ENCODE measurements around the gene SRCAP. TPM values are rescaled to one million over a fixed set of nuclear protein-coding genes. Genes with fewer than 3 reads are reported as not detected.

The SRCAP gene
- polyA plus RNA-seq, 1 donor, result 36.8 TPM

- Histone ChIP-seq H3K4me3 (ENCODE audit: low read length) (no peak overlapping the region), H3K36me3 (ENCODE audit: control insufficient read depth, insufficient read depth, low read length) (peaks cover 61% of the 10 kb centered on the region)
Observed at GRCh38 chr16:30764086-30764485, 65.1 kb downstream of the SRCAP start.

GRCh38 chr16:30764816-30765465 is 66.0 kb downstream of the SRCAP start:
- Histone ChIP-seq H3K4me3 (ENCODE audit: low read length) (no peak overlapping the region), H3K36me3 (ENCODE audit: control insufficient read depth, insufficient read depth, low read length) (peaks cover 69% of the 10 kb centered on the region)
- WGBS (ENCODE audit: insufficient coverage, low lambda C conversion rate), result no CpG with 5 or more reads among the region's 12 CpGs

More at GRCh38 chr16:30764086-30764485, 65.1 kb downstream of the SRCAP start:
- WGBS (ENCODE audit: insufficient coverage, low lambda C conversion rate), result no CpG with 5 or more reads among the region's 11 CpGs
- Histone ChIP-seq H3K4me1 (ENCODE audit: control insufficient read depth, insufficient read depth, low read length) (peaks cover 13% of the 10 kb centered on the region), H3K27me3 (ENCODE audit: control insufficient read depth, insufficient read depth, low read length) (no peaks in the 10 kb centered on the region), H3K27ac (ENCODE audit: low read length) (no peak overlapping the region), H3K9me3 (ENCODE audit: control insufficient read depth, low read depth, low read length) (no peaks in the 10 kb centered on the region)
- no peak for DNase-seq

GRCh38 chr16:30766206-30766932 is 67.4 kb downstream of the SRCAP start:
- WGBS (ENCODE audit: insufficient coverage, low lambda C conversion rate), result no CpG with 5 or more reads among the region's 29 CpGs

More at GRCh38 chr16:30764816-30765465, 66.0 kb downstream of the SRCAP start:
- Histone ChIP-seq H3K9me3 (ENCODE audit: control insufficient read depth, low read depth, low read length) (no peaks in the 10 kb centered on the region), H3K4me1 (ENCODE audit: control insufficient read depth, insufficient read depth, low read length) (peaks cover 13% of the 10 kb centered on the region), H3K27ac (ENCODE audit: low read length) (no peak overlapping the region), H3K27me3 (ENCODE audit: control insufficient read depth, insufficient read depth, low read length) (no peaks in the 10 kb centered on the region)
- no peak for DNase-seq

GRCh38 chr16:30766933-30767284 is 67.9 kb downstream of the SRCAP start:
- H3K36me3 ChIP-seq (ENCODE audit: control insufficient read depth, insufficient read depth, low read length), result peaks cover 87% of the 10 kb centered on the region
- no peak overlapping the region for H3K27ac ChIP-seq (ENCODE audit: low read length)
- no peak for DNase-seq
- H3K4me1 ChIP-seq (ENCODE audit: control insufficient read depth, insufficient read depth, low read length), result peaks cover 9% of the 10 kb centered on the region
- no peak overlapping the region for H3K4me3 ChIP-seq (ENCODE audit: low read length)
- H3K9me3 ChIP-seq (ENCODE audit: control insufficient read depth, low read depth, low read length), result no peaks in the 10 kb centered on the region
- no peaks in the 10 kb centered on the region for H3K27me3 ChIP-seq (ENCODE audit: control insufficient read depth, insufficient read depth, low read length)
- 100% methylated on average over 1 of the region's 4 CpGs for WGBS (ENCODE audit: insufficient coverage, low lambda C conversion rate)

More at GRCh38 chr16:30766206-30766932, 67.4 kb downstream of the SRCAP start:
- Histone ChIP-seq H3K27ac (ENCODE audit: low read length) (no peak overlapping the region), H3K9me3 (ENCODE audit: control insufficient read depth, low read depth, low read length) (no peaks in the 10 kb centered on the region), H3K4me1 (ENCODE audit: control insufficient read depth, insufficient read depth, low read length) (peaks cover 9% of the 10 kb centered on the region), H3K27me3 (ENCODE audit: control insufficient read depth, insufficient read depth, low read length) (no peaks in the 10 kb centered on the region), H3K36me3 (ENCODE audit: control insufficient read depth, insufficient read depth, low read length) (peaks cover 81% of the 10 kb centered on the region), H3K4me3 (ENCODE audit: low read length) (no peak overlapping the region)
- no peak for DNase-seq

- Histone ChIP-seq H3K4me3 (ENCODE audit: low read length) (no peak overlapping the region), H3K9me3 (ENCODE audit: control insufficient read depth, low read depth, low read length) (no peaks in the 10 kb centered on the region), H3K27ac (ENCODE audit: low read length) (no peak overlapping the region), H3K36me3 (ENCODE audit: control insufficient read depth, insufficient read depth, low read length) (peaks cover 94% of the 10 kb centered on the region), H3K27me3 (ENCODE audit: control insufficient read depth, insufficient read depth, low read length) (no peaks in the 10 kb centered on the region), H3K4me1 (ENCODE audit: control insufficient read depth, insufficient read depth, low read length) (peaks cover 6% of the 10 kb centered on the region)
- DNase-seq, result no peak
- WGBS (ENCODE audit: insufficient coverage, low lambda C conversion rate), result no CpG with 5 or more reads among the region's 18 CpGs
Observed at GRCh38 chr16:30767767-30768465, 68.9 kb downstream of the SRCAP start.

GRCh38 chr16:30768583-30769181 is 69.7 kb downstream of the SRCAP start:
- no peak overlapping the region for H3K4me3 ChIP-seq (ENCODE audit: low read length)
- WGBS (ENCODE audit: insufficient coverage, low lambda C conversion rate), result no CpG with 5 or more reads among the region's 23 CpGs
- no peaks in the 10 kb centered on the region for H3K9me3 ChIP-seq (ENCODE audit: control insufficient read depth, low read depth, low read length)
- peaks cover 94% of the 10 kb centered on the region for H3K36me3 ChIP-seq (ENCODE audit: control insufficient read depth, insufficient read depth, low read length)
- H3K27me3 ChIP-seq (ENCODE audit: control insufficient read depth, insufficient read depth, low read length), result no peaks in the 10 kb centered on the region
- no peaks in the 10 kb centered on the region for H3K4me1 ChIP-seq (ENCODE audit: control insufficient read depth, insufficient read depth, low read length)
- H3K27ac ChIP-seq (ENCODE audit: low read length), result no peak overlapping the region
- DNase-seq, result no peak

GRCh38 chr16:30769379-30770089 is 70.6 kb downstream of the SRCAP start:
- Histone ChIP-seq H3K27me3 (ENCODE audit: control insufficient read depth, insufficient read depth, low read length) (no peaks in the 10 kb centered on the region), H3K9me3 (ENCODE audit: control insufficient read depth, low read depth, low read length) (no peaks in the 10 kb centered on the region), H3K36me3 (ENCODE audit: control insufficient read depth, insufficient read depth, low read length) (peaks cover 89% of the 10 kb centered on the region), H3K4me1 (ENCODE audit: control insufficient read depth, insufficient read depth, low read length) (no peaks in the 10 kb centered on the region), H3K4me3 (ENCODE audit: low read length) (no peak overlapping the region), H3K27ac (ENCODE audit: low read length) (no peak overlapping the region)
- WGBS (ENCODE audit: insufficient coverage, low lambda C conversion rate), result no CpG with 5 or more reads among the region's 17 CpGs
- no peak for DNase-seq

GRCh38 chr16:30771726-30772125 is 72.8 kb downstream of the SRCAP start:
- DNase-seq, result no peak
- Histone ChIP-seq H3K4me3 (ENCODE audit: low read length) (no peak overlapping the region), H3K27ac (ENCODE audit: low read length) (no peak overlapping the region), H3K4me1 (ENCODE audit: control insufficient read depth, insufficient read depth, low read length) (peaks cover 4% of the 10 kb centered on the region), H3K9me3 (ENCODE audit: control insufficient read depth, low read depth, low read length) (no peaks in the 10 kb centered on the region), H3K36me3 (ENCODE audit: control insufficient read depth, insufficient read depth, low read length) (peaks cover 67% of the 10 kb centered on the region), H3K27me3 (ENCODE audit: control insufficient read depth, insufficient read depth, low read length) (no peaks in the 10 kb centered on the region)
- WGBS (ENCODE audit: insufficient coverage, low lambda C conversion rate), result no CpG with 5 or more reads among the region's 14 CpGs

- peaks cover 11% of the 10 kb centered on the region for H3K4me1 ChIP-seq (ENCODE audit: control insufficient read depth, insufficient read depth, low read length)
- H3K36me3 ChIP-seq (ENCODE audit: control insufficient read depth, insufficient read depth, low read length), result peaks cover 51% of the 10 kb centered on the region
- no peaks in the 10 kb centered on the region for H3K27me3 ChIP-seq (ENCODE audit: control insufficient read depth, insufficient read depth, low read length)
- no peak overlapping the region for H3K27ac ChIP-seq (ENCODE audit: low read length)
- no CpG with 5 or more reads among the region's 14 CpGs for WGBS (ENCODE audit: insufficient coverage, low lambda C conversion rate)
- no peaks in the 10 kb centered on the region for H3K9me3 ChIP-seq (ENCODE audit: control insufficient read depth, low read depth, low read length)
- H3K4me3 ChIP-seq (ENCODE audit: low read length), result no peak overlapping the region
- no peak for DNase-seq
Observed at GRCh38 chr16:30773826-30774225, 74.9 kb downstream of the SRCAP start.
